Transverse colon (tissue), 4 donors: ENCODE results near the gene C2.

ENCODE experiments used
- EP300 ChIP-seq: sonication (generic); formaldehyde crosslinking; IDR thresholded peaks from one replicate; pipeline ENCODE4 v1.6.1; 2017; ENCODE audit warnings: antibody characterized with exemption, low read depth
- POLR2A ChIP-seq: fragments of 450-650 bp; IDR thresholded peaks from one replicate; pipeline ENCODE4 v1.6.1; 2016; ENCODE audit warnings: antibody characterized with exemption, mild to moderate bottlenecking, moderate library complexity
- POLR2AphosphoS5 ChIP-seq, 3 donors: sonication (generic); formaldehyde crosslinking; IDR thresholded peaks; one replicate each; pipeline ENCODE4 v1.6.1; 2016; ENCODE audit warnings: antibody characterized with exemption in 3 of 3
- TF ChIP-seq, protein P1 (sequence below), 5 experiments: fragments of 200-600 bp in 3 of 5; fragments of 450-650 bp in 2 of 5; sonication (generic) in 3 of 5; IDR thresholded peaks; 1 replicate in 2 of 5; 2 replicates in 3 of 5; pipeline ENCODE4 v1.5.1; 2016 to 2017; ENCODE audit warnings: antibody characterized with exemption in 5 of 5, inconsistent platforms in 3 of 5, mild to moderate bottlenecking in 2 of 5, moderate library complexity in 1 of 5

DNA sequence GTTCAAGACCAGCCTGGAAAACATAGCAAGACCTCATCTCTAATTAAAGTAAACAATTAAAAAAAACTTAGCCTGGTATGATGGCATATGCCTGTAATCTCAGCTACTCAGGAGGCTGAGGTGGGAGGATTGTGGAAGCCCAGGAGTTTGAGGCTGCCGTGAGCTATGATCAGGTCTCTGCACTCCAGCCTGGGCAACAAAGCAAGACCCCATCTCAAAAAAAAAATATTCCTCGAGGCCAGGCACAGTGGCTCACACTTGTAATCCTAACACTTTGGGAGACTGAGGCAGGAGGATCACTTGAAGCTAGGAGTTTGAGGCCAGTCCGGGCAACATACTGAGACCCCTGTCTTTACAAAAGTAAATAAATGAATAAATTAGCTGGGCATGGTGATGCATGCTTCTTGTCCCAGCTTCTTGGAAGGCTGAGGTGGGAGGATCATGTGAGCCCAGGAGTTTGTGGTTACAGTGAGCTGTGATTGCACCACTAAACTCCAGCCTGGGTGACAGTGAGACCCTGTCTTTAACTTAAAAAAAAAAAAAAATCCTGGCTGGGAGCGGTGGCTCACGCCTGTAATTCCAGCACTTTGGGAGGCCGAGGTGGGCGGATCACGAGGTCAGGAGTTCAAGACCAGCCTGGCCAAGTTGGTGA is 9.3 kb upstream of the C2 start:
- TF ChIP-seq, protein P1, sequence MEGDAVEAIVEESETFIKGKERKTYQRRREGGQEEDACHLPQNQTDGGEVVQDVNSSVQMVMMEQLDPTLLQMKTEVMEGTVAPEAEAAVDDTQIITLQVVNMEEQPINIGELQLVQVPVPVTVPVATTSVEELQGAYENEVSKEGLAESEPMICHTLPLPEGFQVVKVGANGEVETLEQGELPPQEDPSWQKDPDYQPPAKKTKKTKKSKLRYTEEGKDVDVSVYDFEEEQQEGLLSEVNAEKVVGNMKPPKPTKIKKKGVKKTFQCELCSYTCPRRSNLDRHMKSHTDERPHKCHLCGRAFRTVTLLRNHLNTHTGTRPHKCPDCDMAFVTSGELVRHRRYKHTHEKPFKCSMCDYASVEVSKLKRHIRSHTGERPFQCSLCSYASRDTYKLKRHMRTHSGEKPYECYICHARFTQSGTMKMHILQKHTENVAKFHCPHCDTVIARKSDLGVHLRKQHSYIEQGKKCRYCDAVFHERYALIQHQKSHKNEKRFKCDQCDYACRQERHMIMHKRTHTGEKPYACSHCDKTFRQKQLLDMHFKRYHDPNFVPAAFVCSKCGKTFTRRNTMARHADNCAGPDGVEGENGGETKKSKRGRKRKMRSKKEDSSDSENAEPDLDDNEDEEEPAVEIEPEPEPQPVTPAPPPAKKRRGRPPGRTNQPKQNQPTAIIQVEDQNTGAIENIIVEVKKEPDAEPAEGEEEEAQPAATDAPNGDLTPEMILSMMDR (IDR thresholded peaks at IDR 0.05), result no peak
- TF ChIP-seq POLR2A (no peak), POLR2AphosphoS5 (IDR thresholded peaks at IDR 0.05) (no peak), EP300 (no peak)
